Vagina (tissue), 2 donors: ENCODE measurements around the gene ING1. TPM values are rescaled to one million over a fixed set of nuclear protein-coding genes. Genes with fewer than 3 reads are reported as not detected.

Source experiments
- DNase-seq, 2 donors: peaks; one replicate each; pipeline ENCODE4 v3.0.0-alpha.2; 2017; ENCODE audit errors: extremely low spot score in 2 of 2
- H3K27ac ChIP-seq: fragments of 200-600 bp; sonication (generic); one replicate; pipeline ENCODE4 v1.5.1; 2019
- H3K27me3 ChIP-seq: fragments of 200-600 bp; sonication (generic); one replicate; pipeline ENCODE4 v1.5.1; 2019
- H3K36me3 ChIP-seq, 2 donors: fragments of 200-600 bp; sonication (generic); one replicate each; pipeline ENCODE4 v1.5.1; 2017 to 2019
- H3K4me1 ChIP-seq: fragments of 200-600 bp; sonication (generic); one replicate; pipeline ENCODE4 v1.5.1; 2019
- H3K4me3 ChIP-seq, 2 donors: fragments of 200-600 bp; sonication (generic); 1 replicate in 1 of 2; 2 replicates in 1 of 2; pipeline ENCODE4 v1.5.1; 2016 to 2019
- H3K9me3 ChIP-seq: fragments of 200-600 bp; sonication (generic); one replicate; pipeline ENCODE4 v1.5.1; 2019
- CTCF ChIP-seq, 3 experiments: fragments of 450-650 bp in 2 of 3; fragments of 200-600 bp in 1 of 3; sonication (generic) in 1 of 3; IDR thresholded peaks; one replicate each; pipeline ENCODE4 v1.5.1; 2017 to 2019; ENCODE audit warnings: antibody characterized with exemption in 3 of 3, mild to moderate bottlenecking in 2 of 3, moderate library complexity in 2 of 3
- POLR2A ChIP-seq, 2 donors: fragments of 450-650 bp; IDR thresholded peaks; one replicate each; pipeline ENCODE4 v1.6.1; 2017; ENCODE audit warnings: antibody characterized with exemption in 2 of 2, mild to moderate bottlenecking in 2 of 2, moderate library complexity in 2 of 2
- POLR2AphosphoS5 ChIP-seq, 2 donors: sonication (generic); formaldehyde crosslinking; IDR thresholded peaks; one replicate each; pipeline ENCODE4 v1.9.0; 2017; ENCODE audit warnings: antibody characterized with exemption in 2 of 2, mild to moderate bottlenecking in 2 of 2, low read depth in 1 of 2; ENCODE audit not compliant: insufficient read depth in 1 of 2
- intact Hi-C: fragments of 100-400 bp; cut with DNase I; formaldehyde crosslinking; loops from one replicate; pipeline ENCODE4 v1.15.1; 2023
- total RNA-seq: library from RNA; depleted of rRNA; stranded (reverse); fragments of >200 nt; gene quantifications from one replicate; pipeline ENCODE4 v1.2.3, GENCODE V29; 2016

ING1 gene
- total RNA-seq: 25.5 TPM

GRCh38 chr13:110713642-110713952 lies at the start of gene ING1:
Gene ING1 (plus strand): TSS chr13:110713700. CDS start chr13:110714150, 450 bp downstream.
- Histone ChIP-seq H3K36me3 (no peaks in the 10 kb centered on the region), H3K4me1 (peaks cover 35% of the 10 kb centered on the region), H3K4me3 (peak within 1 kb of the TSS; percentile 62 to 93), H3K27ac (peak within 1 kb of the TSS; percentile 100), H3K9me3 (no peaks in the 10 kb centered on the region), H3K27me3 (no peaks in the 10 kb centered on the region)
- intact Hi-C loops: no loop called here
- no peak for TF ChIP-seq CTCF (IDR thresholded peaks at IDR 0.05)
- no peak for TF ChIP-seq POLR2AphosphoS5 (IDR thresholded peaks at IDR 0.05; ENCODE audit: insufficient read depth in 1 of 2, low read depth in 1 of 2)
- peak in 1 of 2 donors; percentile 63 for TF ChIP-seq POLR2A (IDR thresholded peaks at IDR 0.05)
- DNase-seq: no peak

- Histone ChIP-seq H3K36me3 (peaks cover 0 to 74% of the 10 kb centered on the region in 2 donors), H3K27ac (no peak overlapping the region), H3K4me3 (no peak overlapping the region), H3K9me3 (no peaks in the 10 kb centered on the region), H3K27me3 (no peaks in the 10 kb centered on the region), H3K4me1 (no peaks in the 10 kb centered on the region)
- DNase-seq: no peak
- TF ChIP-seq POLR2A (IDR thresholded peaks at IDR 0.05): no peak
- TF ChIP-seq POLR2AphosphoS5 (IDR thresholded peaks at IDR 0.05; ENCODE audit: insufficient read depth in 1 of 2, low read depth in 1 of 2): no peak
- no peak for TF ChIP-seq CTCF (IDR thresholded peaks at IDR 0.05)
- intact Hi-C loops: no loop called here
Measured at GRCh38 chr13:110664041-110664440, 49.5 kb upstream of the ING1 start.

GRCh38 chr13:110664673-110665072 lies 48.8 kb upstream of the ING1 start:
- peaks cover 0 to 77% of the 10 kb centered on the region in 2 donors for H3K36me3 ChIP-seq
- no peak for DNase-seq
- intact Hi-C loops: no loop called here
- no peak overlapping the region for H3K4me3 ChIP-seq
- H3K9me3 ChIP-seq: no peaks in the 10 kb centered on the region
- TF ChIP-seq POLR2A (IDR thresholded peaks at IDR 0.05) (no peak), POLR2AphosphoS5 (IDR thresholded peaks at IDR 0.05; ENCODE audit: insufficient read depth in 1 of 2, low read depth in 1 of 2) (no peak), CTCF (IDR thresholded peaks at IDR 0.05) (no peak)
- no peaks in the 10 kb centered on the region for H3K4me1 ChIP-seq
- no peak overlapping the region for H3K27ac ChIP-seq
- H3K27me3 ChIP-seq: no peaks in the 10 kb centered on the region

- Histone ChIP-seq H3K4me3 (no peak overlapping the region), H3K9me3 (no peaks in the 10 kb centered on the region), H3K4me1 (no peaks in the 10 kb centered on the region), H3K27ac (no peak overlapping the region), H3K36me3 (peaks cover 0 to 76% of the 10 kb centered on the region in 2 donors), H3K27me3 (no peaks in the 10 kb centered on the region)
- no peak for DNase-seq
- TF ChIP-seq CTCF (IDR thresholded peaks at IDR 0.05): no peak
- no peak for TF ChIP-seq POLR2AphosphoS5 (IDR thresholded peaks at IDR 0.05; ENCODE audit: insufficient read depth in 1 of 2, low read depth in 1 of 2)
- TF ChIP-seq POLR2A (IDR thresholded peaks at IDR 0.05): no peak
- intact Hi-C loops: no loop called here
Measured at GRCh38 chr13:110665491-110666254, 47.8 kb upstream of the ING1 start.

GRCh38 chr13:110666255-110666533 lies 47.3 kb upstream of the ING1 start:
- intact Hi-C loops: no loop called here
- H3K36me3 ChIP-seq: peaks cover 0 to 71% of the 10 kb centered on the region in 2 donors
- DNase-seq: no peak

More at GRCh38 chr13:110666255-110666533, 47.3 kb upstream of the ING1 start:
- no peak for TF ChIP-seq CTCF (IDR thresholded peaks at IDR 0.05)
- no peak for TF ChIP-seq POLR2AphosphoS5 (IDR thresholded peaks at IDR 0.05; ENCODE audit: insufficient read depth in 1 of 2, low read depth in 1 of 2)
- TF ChIP-seq POLR2A (IDR thresholded peaks at IDR 0.05): no peak
- Histone ChIP-seq H3K4me1 (no peaks in the 10 kb centered on the region), H3K9me3 (no peaks in the 10 kb centered on the region), H3K27me3 (no peaks in the 10 kb centered on the region), H3K27ac (no peak overlapping the region), H3K4me3 (no peak overlapping the region)
